ENCODE measurements around the gene N4BP2L2. TPM values are rescaled to one million over a fixed set of nuclear protein-coding genes. Genes with fewer than 3 reads are reported as not detected.
A peak's percentile ranks its signal among the peaks of the same experiment; 100 is the strongest.

N4BP2L2 gene
- total and polyA plus RNA-seq, 2 of the 13 experiments (the other 11 are each of a cell fraction or from before 2014, with no cell fraction given): 58.9 to 81.2 TPM

DNA sequence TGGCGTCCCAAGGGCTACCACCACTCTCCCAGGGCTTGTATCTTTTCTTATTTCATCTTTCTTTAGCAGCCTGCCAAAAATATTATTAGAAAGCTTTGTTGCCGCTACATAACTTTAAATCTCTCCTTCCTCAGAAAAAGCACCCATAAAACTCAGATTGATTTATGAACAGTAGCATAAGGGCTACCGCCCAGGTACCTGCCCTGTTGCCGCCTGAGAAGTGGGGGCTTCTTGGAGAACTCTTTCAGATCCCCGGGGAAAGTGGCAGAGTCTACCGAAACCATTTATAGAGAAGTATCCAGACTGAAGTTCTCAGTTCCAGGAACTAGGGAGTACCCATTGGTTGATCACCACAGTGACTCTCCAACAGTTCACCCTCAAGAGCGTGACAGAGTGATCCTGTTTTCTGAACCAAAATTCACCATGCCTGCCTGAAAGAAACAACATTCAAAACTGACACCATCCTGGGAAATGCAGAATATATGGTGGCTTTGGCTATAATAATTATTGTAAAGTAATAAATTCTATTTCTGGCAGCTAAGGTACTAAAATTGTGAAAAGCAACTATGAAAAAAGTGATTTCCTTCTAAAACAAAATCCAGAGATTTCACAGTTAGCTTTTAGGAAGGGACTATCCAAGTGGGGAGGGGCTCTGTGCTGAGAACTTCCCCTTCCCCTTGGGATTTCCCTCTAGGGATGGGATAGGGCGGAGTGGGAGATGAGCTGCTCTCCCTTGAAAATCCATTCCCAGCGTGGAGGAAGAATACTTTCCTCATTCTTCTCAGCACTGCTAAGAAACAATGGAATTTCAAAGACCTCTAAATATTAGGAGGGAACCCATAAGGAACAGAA is 109.8 kb downstream of the N4BP2L2 start (continued):
- TF ChIP-seq ZFP82 (CRISPR knock-in tag; IDR thresholded peaks at IDR 0.05; ENCODE audit: borderline replicate concordance) (0 out of 2 replicates have a peak, but pooled peaks have one; percentile 22), ZNF761 (CRISPR knock-in tag; conservative IDR thresholded peaks at IDR 0.05) (no peak), MIXL1 (CRISPR knock-in tag; IDR thresholded peaks at IDR 0.05) (no peak), ZNF430 (CRISPR knock-in tag; IDR thresholded peaks at IDR 0.05) (no peak), ZNF10 (CRISPR knock-in tag; IDR thresholded peaks at IDR 0.05; ENCODE audit: borderline replicate concordance, low read depth) (no peak), XRCC5 (optimal IDR thresholded peaks at IDR 0.05; ENCODE audit: low read length) (no peak), ZNF547 (CRISPR knock-in tag; IDR thresholded peaks at IDR 0.05) (no peak), ZNF607 (CRISPR knock-in tag; IDR thresholded peaks at IDR 0.05; ENCODE audit: borderline replicate concordance) (no peak), HOXA9 (CRISPR knock-in tag; IDR thresholded peaks at IDR 0.05; ENCODE audit: borderline replicate concordance) (no peak), DNMT1 (CRISPR knock-in tag; IDR thresholded peaks at IDR 0.05) (no peak), AHR (CRISPR knock-in tag; IDR thresholded peaks at IDR 0.05) (no peak), ZNF816 (CRISPR knock-in tag; IDR thresholded peaks at IDR 0.05; ENCODE audit: borderline replicate concordance) (0 out of 2 replicates have a peak, but pooled peaks have one; percentile 16), RCOR2 (CRISPR knock-in tag; IDR thresholded peaks at IDR 0.05) (no peak), CENPT (CRISPR knock-in tag; IDR thresholded peaks at IDR 0.05; ENCODE audit: low read depth) (no peak), SMAD3 (CRISPR knock-in tag; IDR thresholded peaks at IDR 0.05) (no peak), ZFYVE20 (CRISPR knock-in tag; IDR thresholded peaks at IDR 0.05; ENCODE audit: borderline replicate concordance, low read depth) (no peak), PRMT3 (CRISPR knock-in tag; IDR thresholded peaks at IDR 0.05; ENCODE audit: borderline replicate concordance, low read depth) (no peak), SNAI1 (CRISPR knock-in tag; IDR thresholded peaks at IDR 0.05; ENCODE audit: borderline replicate concordance) (0 out of 2 replicates have a peak, but pooled peaks have one; percentile 5)
- TF ChIP-seq, protein P1, sequence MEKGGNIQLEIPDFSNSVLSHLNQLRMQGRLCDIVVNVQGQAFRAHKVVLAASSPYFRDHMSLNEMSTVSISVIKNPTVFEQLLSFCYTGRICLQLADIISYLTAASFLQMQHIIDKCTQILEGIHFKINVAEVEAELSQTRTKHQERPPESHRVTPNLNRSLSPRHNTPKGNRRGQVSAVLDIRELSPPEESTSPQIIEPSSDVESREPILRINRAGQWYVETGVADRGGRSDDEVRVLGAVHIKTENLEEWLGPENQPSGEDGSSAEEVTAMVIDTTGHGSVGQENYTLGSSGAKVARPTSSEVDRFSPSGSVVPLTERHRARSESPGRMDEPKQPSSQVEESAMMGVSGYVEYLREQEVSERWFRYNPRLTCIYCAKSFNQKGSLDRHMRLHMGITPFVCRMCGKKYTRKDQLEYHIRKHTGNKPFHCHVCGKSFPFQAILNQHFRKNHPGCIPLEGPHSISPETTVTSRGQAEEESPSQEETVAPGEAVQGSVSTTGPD (CRISPR knock-in tag; IDR thresholded peaks at IDR 0.05): no peak
- TF ChIP-seq, protein P2, sequence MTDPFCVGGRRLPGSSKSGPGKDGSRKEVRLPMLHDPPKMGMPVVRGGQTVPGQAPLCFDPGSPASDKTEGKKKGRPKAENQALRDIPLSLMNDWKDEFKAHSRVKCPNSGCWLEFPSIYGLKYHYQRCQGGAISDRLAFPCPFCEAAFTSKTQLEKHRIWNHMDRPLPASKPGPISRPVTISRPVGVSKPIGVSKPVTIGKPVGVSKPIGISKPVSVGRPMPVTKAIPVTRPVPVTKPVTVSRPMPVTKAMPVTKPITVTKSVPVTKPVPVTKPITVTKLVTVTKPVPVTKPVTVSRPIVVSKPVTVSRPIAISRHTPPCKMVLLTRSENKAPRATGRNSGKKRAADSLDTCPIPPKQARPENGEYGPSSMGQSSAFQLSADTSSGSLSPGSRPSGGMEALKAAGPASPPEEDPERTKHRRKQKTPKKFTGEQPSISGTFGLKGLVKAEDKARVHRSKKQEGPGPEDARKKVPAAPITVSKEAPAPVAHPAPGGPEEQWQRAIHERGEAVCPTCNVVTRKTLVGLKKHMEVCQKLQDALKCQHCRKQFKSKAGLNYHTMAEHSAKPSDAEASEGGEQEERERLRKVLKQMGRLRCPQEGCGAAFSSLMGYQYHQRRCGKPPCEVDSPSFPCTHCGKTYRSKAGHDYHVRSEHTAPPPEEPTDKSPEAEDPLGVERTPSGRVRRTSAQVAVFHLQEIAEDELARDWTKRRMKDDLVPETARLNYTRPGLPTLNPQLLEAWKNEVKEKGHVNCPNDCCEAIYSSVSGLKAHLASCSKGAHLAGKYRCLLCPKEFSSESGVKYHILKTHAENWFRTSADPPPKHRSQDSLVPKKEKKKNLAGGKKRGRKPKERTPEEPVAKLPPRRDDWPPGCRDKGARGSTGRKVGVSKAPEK (CRISPR knock-in tag; IDR thresholded peaks at IDR 0.05; ENCODE audit: borderline replicate concordance): no peak
- TF ChIP-seq, protein P3, sequence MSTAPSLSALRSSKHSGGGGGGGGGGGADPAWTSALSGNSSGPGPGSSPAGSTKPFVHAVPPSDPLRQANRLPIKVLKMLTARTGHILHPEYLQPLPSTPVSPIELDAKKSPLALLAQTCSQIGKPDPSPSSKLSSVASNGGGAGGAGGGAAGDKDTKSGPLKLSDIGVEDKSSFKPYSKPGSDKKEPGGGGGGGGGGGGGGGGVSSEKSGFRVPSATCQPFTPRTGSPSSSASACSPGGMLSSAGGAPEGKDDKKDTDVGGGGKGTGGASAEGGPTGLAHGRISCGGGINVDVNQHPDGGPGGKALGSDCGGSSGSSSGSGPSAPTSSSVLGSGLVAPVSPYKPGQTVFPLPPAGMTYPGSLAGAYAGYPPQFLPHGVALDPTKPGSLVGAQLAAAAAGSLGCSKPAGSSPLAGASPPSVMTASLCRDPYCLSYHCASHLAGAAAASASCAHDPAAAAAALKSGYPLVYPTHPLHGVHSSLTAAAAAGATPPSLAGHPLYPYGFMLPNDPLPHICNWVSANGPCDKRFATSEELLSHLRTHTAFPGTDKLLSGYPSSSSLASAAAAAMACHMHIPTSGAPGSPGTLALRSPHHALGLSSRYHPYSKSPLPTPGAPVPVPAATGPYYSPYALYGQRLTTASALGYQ (CRISPR knock-in tag; IDR thresholded peaks at IDR 0.05): peak; percentile 35; the same call in 1 of the 2 replicates
